GM19025 (cell line): ENCODE results near the gene HMG20B.

Experiments
- ATAC-seq: cut with Tn5 transposase; IDR thresholded peaks from one replicate; pipeline ENCODE4 v1.9.1; 2021; ENCODE audit warnings: mild to moderate bottlenecking, low read depth, moderate library complexity; ENCODE audit not compliant: unreplicated experiment

Gene HMG20B

DNA sequence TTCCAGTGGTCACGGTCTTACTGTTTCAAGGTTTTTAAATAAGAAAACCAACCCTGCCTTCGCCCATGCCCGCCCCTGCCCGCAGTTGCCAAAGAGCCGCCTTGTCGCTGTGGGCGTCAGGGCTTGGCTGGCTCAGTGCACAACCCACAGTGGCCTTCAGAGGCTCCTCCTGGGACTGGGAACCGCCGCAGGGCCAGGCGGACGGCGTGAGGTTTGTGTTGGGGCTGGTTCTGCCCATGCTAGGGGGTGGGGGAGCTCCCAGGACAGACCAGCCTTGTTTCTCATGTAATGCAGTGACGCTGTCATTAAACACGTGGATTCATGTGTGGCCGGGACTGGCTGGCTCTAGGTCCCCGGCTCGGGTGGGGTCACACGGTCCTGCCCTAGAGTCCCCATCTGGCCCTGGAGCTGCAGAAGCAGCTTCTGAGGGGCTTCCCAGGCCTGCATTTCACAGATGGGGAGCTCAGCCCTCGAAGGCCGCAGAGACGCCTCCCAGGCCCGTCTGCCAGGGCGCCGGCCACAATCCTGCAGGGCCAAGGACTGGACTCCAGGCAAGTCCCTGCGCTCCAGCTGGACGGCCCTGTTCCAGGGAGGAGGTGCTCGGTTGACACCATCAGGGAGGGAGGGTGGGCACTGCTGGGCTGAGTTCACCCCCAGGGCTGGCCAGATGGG is 36.2 kb upstream of the HMG20B start:
- ATAC-seq: no peak

DNA sequence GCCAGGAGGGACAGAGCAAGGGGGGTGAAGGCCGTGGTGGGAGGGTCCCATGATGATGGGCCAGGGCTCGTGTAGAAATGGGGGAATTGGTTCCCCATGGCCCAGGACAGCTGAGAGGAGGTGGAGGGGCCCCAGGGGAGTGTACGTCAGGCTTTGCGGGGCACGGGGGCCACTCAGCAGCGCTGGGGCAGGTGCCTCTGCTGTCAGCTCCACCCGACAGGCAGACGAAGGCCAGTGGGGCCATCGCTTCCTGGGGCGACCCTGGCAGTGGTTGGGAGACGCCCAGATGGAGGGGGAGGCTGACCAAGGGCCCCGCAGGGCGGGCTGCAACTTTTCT is 35.7 kb upstream of the HMG20B start:
- ATAC-seq: no peak

DNA sequence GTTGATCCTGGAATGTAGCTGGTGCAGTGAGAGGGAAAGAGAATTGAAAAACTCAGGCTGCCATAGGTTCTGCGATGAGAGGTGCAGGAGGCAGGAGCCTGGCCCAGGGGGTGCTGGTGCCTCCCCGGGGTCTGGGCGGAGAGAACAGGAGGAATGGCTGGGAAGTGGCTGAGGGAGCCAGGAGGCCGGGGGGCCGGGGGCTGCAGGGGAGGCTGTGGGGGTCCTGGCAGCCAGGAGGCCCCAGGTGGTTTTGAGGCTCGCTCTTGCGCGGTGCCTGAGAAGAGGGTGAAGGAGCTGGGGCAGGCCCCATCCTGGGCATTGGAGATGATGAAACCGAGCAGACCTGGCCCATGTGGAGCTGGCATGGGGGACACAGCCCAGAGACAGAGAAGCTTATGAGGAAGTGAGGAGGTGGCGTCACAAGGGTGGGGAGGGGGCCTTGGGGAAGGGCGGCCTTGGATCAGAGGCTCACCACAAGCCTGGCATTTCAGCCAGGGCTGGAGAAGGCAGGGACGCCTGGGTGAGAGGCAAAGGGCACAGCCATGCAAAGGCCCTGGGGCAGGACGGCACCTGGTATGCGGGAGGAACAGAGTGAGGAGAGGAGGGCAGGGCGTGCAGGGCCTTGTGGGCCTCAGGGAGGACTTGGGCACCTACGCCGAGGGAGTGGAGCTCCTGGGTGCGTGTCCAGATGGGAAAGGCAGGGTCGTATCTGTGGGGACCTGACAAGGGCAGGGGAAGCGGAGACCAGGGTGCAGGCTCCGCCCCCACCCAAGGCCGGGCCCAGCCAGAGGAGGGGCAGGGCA is 35.1 kb upstream of the HMG20B start:
- ATAC-seq: no peak

DNA sequence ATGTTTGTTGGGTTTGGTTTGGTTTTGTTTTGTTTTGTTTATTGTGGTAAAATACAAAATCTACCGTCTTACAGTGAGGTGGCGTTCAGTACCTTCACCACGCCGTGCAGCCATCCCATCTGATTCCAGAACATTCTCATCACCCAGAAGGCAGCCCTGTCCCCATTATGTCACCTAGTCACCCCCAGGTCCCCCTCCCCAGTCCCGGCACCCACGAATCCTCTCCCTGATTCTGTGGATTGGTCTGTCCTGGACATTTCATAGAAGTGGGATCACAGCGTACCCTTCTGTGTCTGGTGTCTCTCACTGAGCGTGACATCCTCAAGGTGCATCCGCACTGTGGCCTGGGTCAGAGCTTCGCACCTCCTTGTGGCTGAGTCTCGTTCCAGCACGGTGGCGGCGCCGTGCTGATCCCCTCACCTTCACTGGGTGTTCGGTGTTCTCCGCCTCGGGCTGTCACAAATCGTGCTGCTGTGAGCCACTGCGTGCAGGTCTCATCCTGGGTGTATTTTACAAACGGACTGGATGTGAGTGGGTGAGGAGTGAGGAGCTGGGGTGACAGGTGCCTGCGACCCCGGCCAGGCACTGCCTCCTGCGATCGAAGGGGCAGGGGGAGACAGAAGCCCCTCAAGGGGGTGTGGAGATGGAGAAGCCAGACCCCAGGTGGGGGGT is 34.4 kb upstream of the HMG20B start:
- ATAC-seq: no peak

DNA sequence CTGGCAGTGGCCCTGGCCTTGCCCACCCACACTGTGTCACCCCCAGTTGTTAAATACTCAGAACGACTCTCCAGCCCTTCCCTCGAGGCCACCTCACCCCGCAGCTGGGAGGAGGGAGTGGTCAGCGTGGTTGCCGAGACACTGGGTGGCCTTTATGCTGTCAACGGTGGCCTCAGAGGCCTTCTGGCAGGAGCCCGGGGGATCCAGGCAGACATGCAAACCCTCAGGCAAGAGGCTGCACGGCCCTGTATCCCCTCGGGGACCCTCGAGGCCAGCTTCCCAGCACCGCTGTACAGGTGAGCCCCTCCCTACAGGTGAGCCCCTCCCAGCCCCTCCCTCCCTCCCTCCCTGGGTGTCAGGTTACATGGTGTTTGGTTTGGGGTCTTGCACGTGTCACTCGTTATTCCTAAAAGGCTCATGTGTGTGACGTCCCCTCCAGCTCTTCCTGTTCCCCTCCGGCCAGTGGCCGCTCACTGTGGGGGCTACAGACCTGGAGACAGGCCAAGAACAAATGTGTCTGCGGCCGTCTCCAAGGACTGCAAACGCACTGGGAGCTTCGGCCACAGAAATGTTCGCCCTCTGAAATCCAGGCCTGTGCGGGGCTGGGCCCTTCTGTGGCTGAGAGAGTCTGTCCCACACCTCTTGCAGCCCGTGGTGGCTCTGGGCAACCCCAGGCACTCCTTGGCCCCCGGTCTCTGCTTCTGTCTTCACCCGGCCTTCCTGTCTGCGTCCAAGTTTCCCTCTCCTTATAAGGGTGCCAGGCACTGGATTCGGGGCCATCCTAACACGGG is 33.6 kb upstream of the HMG20B start, which contains the start of gene TEKTIP1:
Gene TEKTIP1 (plus strand): TSS at position 210 of the 791 bp plus-strand sequence. CDS start 4 bp downstream, at position 214.
- no peak for ATAC-seq

DNA sequence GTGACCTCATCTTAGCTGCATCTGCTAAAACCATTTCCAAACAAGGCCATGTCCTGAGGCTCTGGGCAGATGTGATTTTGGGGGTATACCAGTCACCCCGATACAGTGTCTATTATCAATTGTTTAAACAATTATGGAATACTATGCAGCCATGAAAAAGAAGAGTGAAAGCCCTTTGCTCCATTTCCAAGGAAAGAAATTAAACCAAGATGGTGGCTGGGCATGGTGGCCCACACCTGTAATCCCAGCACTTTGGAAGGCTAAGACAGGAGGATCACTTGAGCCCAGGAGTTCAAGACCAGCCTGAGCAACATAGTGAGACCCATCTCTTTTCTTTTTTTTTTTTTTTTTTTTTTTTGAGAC is 33.0 kb upstream of the HMG20B start:
- ATAC-seq: no peak

DNA sequence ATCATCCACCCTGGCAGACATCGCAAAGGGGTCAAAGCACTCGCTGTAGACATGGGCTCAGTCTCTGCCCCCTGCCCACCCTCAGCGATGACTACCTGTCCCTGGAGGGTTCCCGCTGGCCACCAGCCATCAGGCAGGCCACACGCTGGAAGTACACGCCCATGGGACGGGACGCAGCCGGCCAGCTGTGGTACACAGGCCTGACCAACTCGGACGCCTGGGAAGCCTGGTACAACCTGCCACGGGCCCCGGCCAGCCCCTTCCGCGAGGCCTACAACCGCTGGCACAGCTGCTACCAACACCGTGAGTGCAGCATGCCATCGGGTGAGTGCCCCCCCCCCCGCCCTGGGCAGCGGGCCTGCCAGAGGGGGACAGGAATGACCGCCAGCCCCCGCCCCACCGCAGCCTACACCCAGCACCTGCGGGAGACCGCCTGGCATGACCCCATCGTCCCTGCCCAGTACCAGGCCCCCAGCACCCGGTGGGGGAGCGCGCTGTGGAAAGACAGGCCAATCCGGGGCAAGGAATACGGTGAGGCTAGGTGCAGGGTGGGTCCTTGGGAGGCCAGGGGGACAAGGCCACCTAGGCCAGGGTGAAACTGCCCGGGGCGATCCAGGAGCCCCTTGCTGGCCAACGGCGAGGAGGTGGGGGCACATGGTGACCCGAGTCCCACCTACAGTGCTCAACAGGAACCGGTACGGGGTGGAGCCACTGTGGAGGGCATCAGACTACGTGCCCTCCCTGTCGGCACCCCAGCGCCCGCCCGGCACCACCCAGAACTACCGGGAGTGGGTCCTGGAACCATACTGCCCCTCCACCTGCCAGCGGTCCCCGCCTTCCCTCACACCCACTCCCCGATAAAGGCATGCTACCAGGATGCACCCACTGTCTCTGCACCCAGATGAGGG is 29.3 kb upstream of the HMG20B start:
- no peak for ATAC-seq

DNA sequence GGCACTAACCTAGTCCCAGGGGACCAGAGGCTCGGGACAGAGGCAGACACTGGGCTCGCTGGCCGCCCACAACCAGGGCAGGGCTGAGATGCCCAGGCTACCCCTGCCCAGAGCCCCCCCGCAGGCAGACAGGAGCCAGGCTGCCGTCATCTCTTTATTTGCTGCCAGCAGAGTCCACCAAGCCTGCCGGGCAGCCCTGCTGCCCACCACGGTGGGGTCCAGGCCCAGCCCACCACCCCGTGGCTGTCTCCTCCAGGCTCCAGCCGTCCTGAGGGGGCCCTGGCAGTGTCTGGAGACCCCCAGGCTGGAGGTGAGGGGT is 28.7 kb upstream of the HMG20B start:
- no peak for ATAC-seq

DNA sequence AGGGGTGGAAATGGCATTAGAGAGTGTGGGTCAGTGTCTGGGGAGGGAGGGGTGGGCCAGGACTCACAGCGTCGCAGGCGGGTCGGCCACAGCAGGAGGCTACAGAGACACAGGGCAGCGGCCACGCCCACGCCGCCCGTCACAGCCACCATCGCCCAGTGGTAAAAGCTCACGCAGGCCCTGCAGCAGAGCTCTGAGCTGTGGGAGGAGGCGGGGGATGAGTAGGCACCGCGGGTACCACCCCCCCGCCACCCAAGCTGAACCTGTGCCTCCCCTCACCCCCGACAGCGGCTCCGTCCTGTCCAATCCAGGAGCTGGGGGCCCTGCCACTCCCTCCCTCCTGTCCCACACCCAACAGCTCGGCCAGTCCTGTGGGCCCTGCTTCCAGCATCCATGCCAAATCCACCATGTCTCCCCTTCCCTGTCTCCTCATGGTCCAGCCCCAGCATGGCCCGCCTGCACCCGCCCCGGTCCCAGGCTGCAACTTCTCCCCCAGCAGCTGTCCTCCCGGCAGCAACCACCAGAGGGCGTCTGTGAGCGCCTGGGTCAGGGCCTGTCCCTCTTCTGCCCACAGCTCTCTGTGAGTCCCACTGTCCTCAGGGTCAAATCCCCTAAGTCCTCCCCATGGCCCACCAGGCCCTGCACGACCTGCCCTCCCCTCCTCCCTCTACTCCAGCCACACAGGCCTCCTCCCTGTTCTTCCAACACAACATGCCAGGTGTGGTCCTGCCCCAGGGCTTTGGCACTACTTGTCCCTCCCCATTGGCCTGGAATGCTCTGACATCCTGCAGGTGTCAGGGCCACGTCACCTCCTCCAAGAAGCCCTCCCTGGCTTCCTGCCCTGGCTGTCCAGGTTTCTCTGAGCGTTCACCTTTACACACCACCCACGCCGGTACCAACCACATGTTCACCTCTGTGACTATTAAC is 27.7 kb upstream of the HMG20B start:
- ATAC-seq: no peak

DNA sequence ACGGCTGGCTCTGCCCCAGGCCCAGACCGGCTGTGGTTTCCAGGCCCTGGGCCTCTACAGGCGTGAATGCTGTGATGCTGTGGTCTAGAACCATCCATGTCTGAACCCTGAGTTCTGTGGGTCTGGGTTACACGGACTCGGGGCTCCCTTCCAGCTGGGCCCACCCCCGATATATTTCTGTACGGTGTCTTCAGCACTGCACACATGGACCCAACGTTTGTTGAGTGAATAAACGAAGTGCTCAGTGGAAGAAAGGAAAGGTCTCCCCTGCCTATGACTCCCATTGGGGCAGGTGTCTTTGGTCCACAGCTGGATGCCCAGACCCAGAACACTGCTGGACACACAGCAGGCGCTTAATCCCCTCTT is 27.1 kb upstream of the HMG20B start:
- no peak for ATAC-seq

DNA sequence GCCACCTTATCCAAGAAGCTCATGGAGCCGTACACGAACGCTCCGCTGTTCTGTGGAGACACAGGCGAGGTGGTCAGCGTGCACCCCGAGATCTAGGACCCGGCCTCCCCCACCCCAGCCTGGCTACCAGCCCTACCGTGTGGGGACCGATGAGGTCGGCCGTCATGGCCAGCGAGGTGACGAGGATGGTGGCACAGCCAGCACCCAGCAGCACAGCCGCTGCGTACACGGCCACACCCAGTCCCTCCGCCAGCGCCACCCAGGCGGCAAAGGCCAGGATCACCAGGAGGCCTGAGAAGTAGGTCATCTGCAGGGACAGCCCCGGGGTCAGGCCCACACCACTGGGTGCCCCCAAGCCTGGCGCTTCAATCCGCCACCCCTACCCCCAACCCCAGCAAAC is 26.6 kb upstream of the HMG20B start:
- ATAC-seq: no peak

DNA sequence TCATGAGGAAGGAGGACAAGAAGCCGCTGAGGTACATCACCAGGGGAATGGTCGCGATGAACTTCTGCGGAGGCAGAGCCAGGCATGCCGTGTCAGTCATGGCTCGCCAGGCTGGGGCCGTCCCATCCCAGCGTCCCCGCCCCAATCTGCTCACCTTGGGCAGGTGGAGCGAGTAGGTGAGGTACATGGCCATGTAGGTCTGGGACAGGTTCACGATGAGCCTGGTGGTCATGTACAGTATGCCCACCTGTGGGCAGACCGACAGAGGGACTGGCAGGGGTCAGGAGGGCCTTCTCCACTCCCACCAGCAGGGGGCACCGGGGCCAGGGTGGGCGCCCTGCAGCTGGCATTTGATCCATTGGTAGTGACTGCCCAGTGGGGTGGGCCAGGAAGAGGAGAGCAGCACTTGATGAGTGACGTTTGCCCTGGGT is 25.4 kb upstream of the HMG20B start:
- ATAC-seq: no peak

DNA sequence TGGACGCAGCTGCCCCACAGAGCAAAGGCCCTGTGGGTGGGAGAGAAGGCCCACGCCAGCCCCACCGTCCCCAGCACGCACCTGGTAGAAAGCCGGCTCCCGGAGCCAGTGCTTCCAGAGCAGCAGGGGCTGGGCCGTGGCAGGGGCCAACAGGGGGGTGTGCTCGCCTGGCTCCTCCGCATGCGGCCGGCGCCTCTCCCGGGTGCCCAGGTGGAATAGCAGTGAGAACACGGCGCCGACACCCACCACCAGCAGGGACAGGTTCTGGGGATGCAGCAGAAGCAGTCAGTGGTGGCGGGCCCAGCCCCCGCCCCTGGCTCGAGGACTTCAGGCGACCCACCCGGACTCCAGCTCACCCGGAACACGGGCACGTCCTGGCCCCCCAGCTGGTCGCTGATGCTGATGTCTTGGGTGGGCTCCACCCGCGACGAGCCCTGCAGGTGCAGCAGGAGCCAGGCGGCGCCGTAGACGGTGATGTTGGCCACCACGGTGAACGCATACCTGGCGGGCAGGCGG is 24.9 kb upstream of the HMG20B start:
- ATAC-seq: no peak

DNA sequence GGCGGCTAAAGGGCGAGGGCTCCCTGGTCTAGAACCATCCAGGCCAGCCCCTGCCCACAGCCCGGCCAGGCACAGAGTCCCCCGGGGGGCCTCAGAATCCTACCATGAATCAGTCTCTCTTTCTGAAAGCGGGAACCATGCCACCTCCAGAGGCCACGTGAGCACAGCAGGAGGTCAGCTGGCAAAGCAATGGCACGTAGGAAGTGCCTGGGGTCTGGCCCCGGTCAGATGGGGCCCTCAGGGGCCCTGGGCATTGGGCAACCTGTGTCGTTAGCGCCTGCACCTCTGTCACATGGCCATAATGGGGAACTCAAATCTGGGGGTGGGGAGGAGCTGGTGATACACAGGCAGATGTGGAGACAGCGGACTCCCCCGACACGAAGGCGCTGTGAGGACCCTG is 24.1 kb upstream of the HMG20B start:
- ATAC-seq: no peak

DNA sequence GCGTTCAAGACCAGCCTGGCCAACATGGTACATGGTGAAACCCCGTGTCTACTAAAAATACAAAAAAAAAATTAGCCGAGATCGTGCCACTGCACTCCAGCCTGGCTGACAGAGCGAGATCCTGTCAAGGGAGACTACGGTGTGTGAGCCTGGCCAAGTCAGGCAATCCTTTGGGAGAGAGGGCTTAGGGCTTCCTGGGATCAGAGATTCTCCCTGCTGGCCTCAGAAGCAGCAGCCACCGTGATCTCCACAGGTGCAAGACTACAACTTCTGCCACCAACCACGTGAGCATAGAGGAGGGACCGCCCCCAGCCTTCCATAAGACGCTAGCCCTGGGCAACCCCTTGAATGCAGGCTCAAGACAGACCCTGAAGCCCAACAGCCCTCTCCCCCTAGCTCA is 22.9 kb upstream of the HMG20B start:
- no peak for ATAC-seq

DNA sequence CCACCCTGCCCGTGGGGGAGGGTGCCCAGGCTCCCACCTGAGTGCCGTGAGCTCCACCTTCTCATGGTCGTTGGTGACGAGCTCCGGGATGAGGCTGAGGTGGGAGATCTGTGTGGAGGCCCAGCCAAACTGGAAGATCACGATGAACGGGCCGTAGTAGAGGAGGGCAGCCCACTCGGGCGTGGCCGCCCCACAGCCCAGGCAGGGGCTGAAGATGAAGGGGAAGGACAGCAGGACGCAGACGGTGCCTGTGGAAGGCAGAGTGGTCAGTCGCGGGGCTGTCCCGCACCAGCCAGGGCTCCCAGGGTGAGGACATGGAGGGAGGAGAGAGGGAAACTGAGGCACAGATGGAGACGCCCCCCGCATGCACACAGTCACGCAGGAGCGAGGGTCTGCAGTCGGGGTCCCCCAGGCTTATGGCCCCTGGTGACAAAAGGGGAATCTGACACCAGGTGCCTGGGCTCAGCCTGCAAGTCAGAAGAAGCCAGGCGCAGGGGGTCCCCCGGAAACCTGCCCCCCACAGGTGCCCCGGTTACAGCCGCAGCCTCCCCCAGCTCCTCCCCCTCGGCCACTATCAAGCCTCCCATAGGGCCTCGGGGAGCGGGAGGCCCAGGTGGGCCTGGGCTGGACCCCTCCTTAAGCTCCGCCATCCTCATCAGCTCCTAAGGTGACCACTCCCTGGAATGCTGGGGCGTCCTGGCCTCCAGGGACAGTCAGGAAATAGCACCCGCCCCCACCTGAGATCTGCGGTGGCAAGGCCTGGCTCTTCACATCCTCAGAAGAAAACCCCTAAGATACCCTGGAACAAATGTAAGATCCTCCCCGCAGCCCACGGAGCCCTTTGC is 21.6 kb upstream of the HMG20B start:
- no peak for ATAC-seq

DNA sequence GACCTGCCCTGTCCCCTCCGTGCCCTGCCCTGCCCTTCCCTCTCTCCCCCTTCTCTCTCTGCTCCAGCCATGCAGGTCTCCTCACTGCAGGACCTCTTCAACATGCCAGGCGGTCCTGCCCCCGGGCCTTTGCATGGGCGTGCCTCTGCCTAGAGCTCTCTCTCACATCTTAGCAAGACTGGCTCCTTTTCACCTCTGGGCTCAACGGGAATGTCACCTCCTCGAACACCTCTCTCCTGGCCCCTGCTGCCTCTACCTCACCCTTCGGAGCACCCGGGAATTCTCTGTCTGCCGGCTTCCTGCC is 21.0 kb upstream of the HMG20B start:
- ATAC-seq: no peak
